GM19351 (cell line): ENCODE results near the gene GPN1.
A peak's percentile ranks its signal among the peaks of the same experiment; 100 is the strongest.
"Not testable (repeated sequence)": the region's sequence is repeated elsewhere in the genome, so short reads cannot be mapped to it uniquely, and the experiment has no call there.

Experiments
- ATAC-seq: cut with Tn5 transposase; IDR thresholded peaks from one replicate; pipeline ENCODE4 v1.9.1; 2021; ENCODE audit warnings: mild to moderate bottlenecking, moderate library complexity; ENCODE audit not compliant: unreplicated experiment

The GPN1 gene

GRCh38 chr2:27664622-27665363 is 35.9 kb downstream of the GPN1 start:
- ATAC-seq, result no peak

- ATAC-seq, result no peak
Measured at GRCh38 chr2:27667446-27667845, 38.6 kb downstream of the GPN1 start.

DNA sequence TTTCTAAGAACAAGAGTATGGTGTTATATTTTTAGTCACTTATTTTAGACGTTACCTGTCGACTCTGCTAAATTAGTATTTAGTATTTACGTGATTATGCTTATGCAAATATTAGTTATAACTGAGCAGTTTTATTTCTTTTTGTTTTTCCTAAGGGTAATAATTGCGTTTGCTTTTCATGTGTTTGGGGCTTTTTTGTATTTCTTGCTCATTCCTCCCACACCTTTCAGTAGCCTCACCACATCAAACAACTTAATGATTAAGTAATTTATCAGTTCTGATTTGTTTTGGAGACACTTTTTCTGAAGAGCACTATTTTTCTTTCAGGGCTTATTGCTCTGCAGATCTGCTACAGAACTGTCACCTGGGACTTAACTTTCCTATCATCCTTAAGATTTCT is 42.4 kb downstream of the GPN1 start:
- no peak for ATAC-seq

GRCh38 chr2:27672723-27673486 is 44.1 kb downstream of the GPN1 start:
- no peak for ATAC-seq

GRCh38 chr2:27680571-27680970 is 51.7 kb downstream of the GPN1 start:
- no peak for ATAC-seq

DNA sequence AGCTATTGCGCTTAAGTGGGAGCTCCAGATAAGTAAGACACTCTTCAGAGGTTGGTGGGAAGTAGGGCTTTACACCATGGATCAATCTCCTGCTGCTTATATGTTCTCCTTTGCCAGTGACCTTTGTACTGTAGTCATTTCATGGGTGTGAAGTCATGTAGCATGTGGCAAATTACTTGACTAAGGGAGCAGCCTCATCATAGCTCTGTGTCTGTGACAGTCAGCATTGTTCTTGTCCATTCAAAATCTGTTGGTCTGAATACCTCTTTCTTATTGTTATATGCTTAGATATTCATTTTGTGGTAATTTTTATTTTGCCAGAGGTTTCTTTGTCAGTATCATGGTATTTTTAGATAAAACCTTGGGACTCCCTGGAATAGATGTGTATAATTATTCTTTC is 53.0 kb downstream of the GPN1 start:
- no peak for ATAC-seq

- ATAC-seq, result not testable (repeated sequence)
Measured at GRCh38 chr2:27682334-27682771, 53.5 kb downstream of the GPN1 start.

DNA sequence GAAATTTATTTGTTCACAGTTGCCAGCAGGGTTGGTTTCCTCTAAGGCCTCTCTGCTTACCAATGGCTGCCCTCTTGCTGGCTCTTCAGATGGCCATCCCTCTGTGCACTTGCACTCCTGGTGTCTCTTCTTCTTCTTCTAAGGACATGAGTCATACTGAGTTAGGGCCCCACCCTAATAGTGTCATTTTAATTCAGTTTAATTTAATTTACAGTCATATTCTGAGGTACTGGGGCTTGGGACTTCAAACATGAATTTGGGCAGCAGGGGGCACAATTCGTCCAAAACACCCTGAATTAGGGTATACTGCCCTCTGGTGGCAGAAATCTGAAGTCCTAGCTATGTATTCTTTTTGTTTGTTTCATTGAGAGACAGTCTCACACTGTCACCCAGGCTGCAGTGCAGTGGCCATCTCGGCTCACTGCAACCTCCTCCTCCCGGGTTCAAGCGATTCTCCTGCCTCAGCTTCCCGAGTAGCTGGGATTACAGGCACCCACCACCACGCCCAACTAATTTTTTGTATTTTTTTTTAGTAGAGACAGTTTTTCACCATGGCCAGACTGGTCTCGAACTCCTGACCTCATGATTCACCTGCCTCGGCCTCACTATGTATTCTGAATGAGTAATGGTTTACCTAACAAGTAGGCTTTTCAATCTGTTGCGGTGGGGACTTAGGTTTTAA is 54.7 kb downstream of the GPN1 start:
- ATAC-seq, result peak; percentile 64

- ATAC-seq, result not testable (repeated sequence)
Measured at GRCh38 chr2:27685006-27685405, 56.2 kb downstream of the GPN1 start.

GRCh38 chr2:27685577-27685976 is 56.7 kb downstream of the GPN1 start:
- no peak for ATAC-seq

DNA sequence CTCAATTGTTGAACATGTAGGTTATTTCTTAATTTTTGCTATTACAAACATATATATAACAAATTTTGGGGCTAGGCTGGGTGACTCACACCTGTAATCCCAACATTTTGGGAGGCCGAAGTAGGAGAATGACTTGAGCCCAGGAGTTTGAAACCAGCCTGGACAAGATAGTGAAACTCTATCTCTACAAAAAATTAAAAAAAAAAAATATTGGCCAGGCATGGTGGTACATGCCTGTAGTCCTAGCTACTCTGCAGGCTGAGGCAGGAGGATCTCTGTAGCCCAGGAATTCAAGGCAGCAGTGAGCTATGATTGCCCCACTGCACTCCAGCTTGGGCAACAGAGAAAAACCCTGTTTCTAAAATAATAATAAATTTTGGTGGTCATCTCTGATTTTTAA is 58.4 kb downstream of the GPN1 start:
- no peak for ATAC-seq

GRCh38 chr2:27689424-27689823 is 60.6 kb downstream of the GPN1 start:
- no peak for ATAC-seq

- no peak for ATAC-seq
Measured at GRCh38 chr2:27690052-27690451, 61.2 kb downstream of the GPN1 start.

- no peak for ATAC-seq
Measured at GRCh38 chr2:27697660-27698059, 68.8 kb downstream of the GPN1 start.
